Measurements from ENCODE around the gene OSER1. TPM values are rescaled to one million over a fixed set of nuclear protein-coding genes. Genes with fewer than 3 reads are reported as not detected.

OSER1 gene
- total RNA-seq, 1 experiment from 2014 or later, result 34.8 TPM

DNA sequence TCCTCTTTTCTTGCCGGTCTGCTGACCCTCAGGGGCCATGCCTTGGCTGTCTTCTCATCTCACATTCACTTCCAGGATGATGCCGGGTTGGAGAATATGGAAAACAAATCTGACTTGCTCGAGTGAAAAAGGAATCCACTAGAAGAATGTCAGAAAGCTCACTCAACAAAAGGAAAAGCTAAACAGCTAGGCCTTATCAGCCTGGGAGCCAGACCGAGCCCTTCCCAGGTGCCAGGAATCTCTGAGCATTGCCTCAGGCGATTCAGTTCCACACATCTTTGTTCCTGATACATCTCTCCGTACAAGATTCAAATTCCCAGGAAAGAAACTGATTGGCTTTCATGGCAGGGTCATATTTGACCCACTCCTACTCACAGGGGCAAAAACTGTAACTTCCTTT is 9.2 kb upstream of the OSER1 start:
- CTCF ChIA-PET, result no interaction called here

GRCh38 chr20:44219170-44219730 is 8.7 kb upstream of the OSER1 start:
- no peaks in the 10 kb centered on the region for H3K27me3 ChIP-seq (ENCODE audit: low read length)
- no peaks in the 10 kb centered on the region for H4K20me1 ChIP-seq (ENCODE audit: low read length)
- H3K79me2 ChIP-seq (ENCODE audit: low read length), result no peaks in the 10 kb centered on the region
- DNase-seq, result no peak
- no peak overlapping the region for H3K4me2 ChIP-seq (ENCODE audit: low read length)
- CTCF ChIA-PET, result interaction anchor here (1.2 kb wide), 1 partner anchor 92 kb away, joined by 15 read pairs; the partner anchor contains the start of gene FITM2
- POLR2A ChIA-PET (ENCODE audit: unreplicated experiment), result no interaction called here
- no peaks in the 10 kb centered on the region for H3F3A ChIP-seq (ENCODE audit: low read length, unreplicated experiment)
- H3K9ac ChIP-seq (ENCODE audit: low read length), result no peak overlapping the region
- H3K4me1 ChIP-seq (ENCODE audit: insufficient read depth, low read length), result peaks cover 7% of the 10 kb centered on the region; the same call in 1 of the 2 replicates
- no peak overlapping the region for H3K27ac ChIP-seq (ENCODE audit: low read length)
- no peak overlapping the region for H2AFZ ChIP-seq (ENCODE audit: low read length)
- intact Hi-C loops (cut with micrococcal nuclease), result loop anchor here (10.0 kb wide), 1 partner anchor 374 kb away; no protein-coding TSS in a partner anchor
- no peaks in the 10 kb centered on the region for H3K36me3 ChIP-seq (ENCODE audit: low read depth, low read length)
- TF ChIP-seq EZH2 (IDR thresholded peaks at IDR 0.05; ENCODE audit: low read length, unreplicated experiment) (no peak), EZH2phosphoT487 (IDR thresholded peaks at IDR 0.05; ENCODE audit: borderline replicate concordance, low read length) (no peak)
- TF ChIP-seq, protein P1, sequence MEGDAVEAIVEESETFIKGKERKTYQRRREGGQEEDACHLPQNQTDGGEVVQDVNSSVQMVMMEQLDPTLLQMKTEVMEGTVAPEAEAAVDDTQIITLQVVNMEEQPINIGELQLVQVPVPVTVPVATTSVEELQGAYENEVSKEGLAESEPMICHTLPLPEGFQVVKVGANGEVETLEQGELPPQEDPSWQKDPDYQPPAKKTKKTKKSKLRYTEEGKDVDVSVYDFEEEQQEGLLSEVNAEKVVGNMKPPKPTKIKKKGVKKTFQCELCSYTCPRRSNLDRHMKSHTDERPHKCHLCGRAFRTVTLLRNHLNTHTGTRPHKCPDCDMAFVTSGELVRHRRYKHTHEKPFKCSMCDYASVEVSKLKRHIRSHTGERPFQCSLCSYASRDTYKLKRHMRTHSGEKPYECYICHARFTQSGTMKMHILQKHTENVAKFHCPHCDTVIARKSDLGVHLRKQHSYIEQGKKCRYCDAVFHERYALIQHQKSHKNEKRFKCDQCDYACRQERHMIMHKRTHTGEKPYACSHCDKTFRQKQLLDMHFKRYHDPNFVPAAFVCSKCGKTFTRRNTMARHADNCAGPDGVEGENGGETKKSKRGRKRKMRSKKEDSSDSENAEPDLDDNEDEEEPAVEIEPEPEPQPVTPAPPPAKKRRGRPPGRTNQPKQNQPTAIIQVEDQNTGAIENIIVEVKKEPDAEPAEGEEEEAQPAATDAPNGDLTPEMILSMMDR (conservative IDR thresholded peaks at IDR 0.05; ENCODE audit: low read depth, low read length), result no peak
- H3K9me3 ChIP-seq (ENCODE audit: low read length), result no peaks in the 10 kb centered on the region
- H3K4me3 ChIP-seq (ENCODE audit: low read length), result no peak overlapping the region
- no peak for ATAC-seq
- H3K9me2 ChIP-seq (replicated peaks; ENCODE audit: low read length), result no peaks in the 10 kb centered on the region
- BruUV-seq (replicated peaks), result no TSS peak

More for the DNA sequence above, 9.2 kb upstream of the OSER1 start:
- Histone ChIP-seq H3K4me1 (ENCODE audit: insufficient read depth, low read length) (peaks cover 7% of the 10 kb centered on the region; the same call in 1 of the 2 replicates), H3K36me3 (ENCODE audit: low read depth, low read length) (no peaks in the 10 kb centered on the region), H3K4me2 (ENCODE audit: low read length) (no peak overlapping the region), H4K20me1 (ENCODE audit: low read length) (no peaks in the 10 kb centered on the region), H3F3A (ENCODE audit: low read length, unreplicated experiment) (no peaks in the 10 kb centered on the region), H3K9me3 (ENCODE audit: low read length) (no peaks in the 10 kb centered on the region), H3K9me2 (replicated peaks; ENCODE audit: low read length) (no peaks in the 10 kb centered on the region), H3K79me2 (ENCODE audit: low read length) (no peaks in the 10 kb centered on the region), H3K27me3 (ENCODE audit: low read length) (no peaks in the 10 kb centered on the region), H3K27ac (ENCODE audit: low read length) (no peak overlapping the region), H3K4me3 (ENCODE audit: low read length) (no peak overlapping the region), H2AFZ (ENCODE audit: low read length) (no peak overlapping the region), H3K9ac (ENCODE audit: low read length) (no peak overlapping the region)
- POLR2A ChIA-PET (ENCODE audit: unreplicated experiment), result no interaction called here
- no TSS peak for BruUV-seq (replicated peaks)
- ATAC-seq (no peak), DNase-seq (no peak)
- intact Hi-C loops (cut with micrococcal nuclease), result loop anchor here (10.0 kb wide), 1 partner anchor 375 kb away; no protein-coding TSS in a partner anchor
- TF ChIP-seq EZH2phosphoT487 (IDR thresholded peaks at IDR 0.05; ENCODE audit: borderline replicate concordance, low read length) (no peak), EZH2 (IDR thresholded peaks at IDR 0.05; ENCODE audit: low read length, unreplicated experiment) (no peak)
- TF ChIP-seq, protein P1 (conservative IDR thresholded peaks at IDR 0.05; ENCODE audit: low read depth, low read length), result no peak

DNA sequence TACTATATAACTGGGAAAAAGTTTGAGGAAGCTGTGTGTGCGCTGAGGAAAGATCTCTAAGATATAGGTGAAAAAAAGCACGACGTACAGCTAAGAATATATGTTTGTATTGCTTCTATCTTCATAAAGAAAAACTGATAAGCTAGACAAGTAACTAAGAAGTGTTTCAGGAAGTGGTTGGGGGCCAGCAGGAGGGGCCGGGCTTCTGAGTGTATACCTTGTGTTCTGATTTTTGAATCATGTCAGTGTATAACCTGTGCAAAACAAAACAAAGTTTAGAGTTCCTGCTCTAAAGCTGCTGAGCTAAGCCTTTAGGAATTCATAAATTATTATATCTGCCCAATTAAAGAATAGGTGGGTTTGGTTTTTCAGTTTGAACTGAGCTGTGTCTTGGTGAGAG is 7.9 kb upstream of the OSER1 start:
- H3K79me2 ChIP-seq (ENCODE audit: low read length), result no peaks in the 10 kb centered on the region
- POLR2A ChIA-PET (ENCODE audit: unreplicated experiment), result interaction anchor here (0.8 kb wide), 1 partner anchor 60 kb away, joined by 6 read pairs; no protein-coding TSS in a partner anchor
- CTCF ChIA-PET, result interaction anchor here (0.8 to 1.2 kb wide), 3 partner anchors 93 to 170 kb away, joined by 3 to 15 read pairs (median 3); partner anchors contain the start of gene FITM2
- no peak overlapping the region for H3K4me3 ChIP-seq (ENCODE audit: low read length)
- no peaks in the 10 kb centered on the region for H4K20me1 ChIP-seq (ENCODE audit: low read length)
- H3K36me3 ChIP-seq (ENCODE audit: low read depth, low read length), result no peaks in the 10 kb centered on the region
- no peak overlapping the region for H3K4me2 ChIP-seq (ENCODE audit: low read length)
- intact Hi-C loops (cut with micrococcal nuclease), result loop anchor here (10.0 kb wide), 1 partner anchor 374 kb away; no protein-coding TSS in a partner anchor
- H3K27ac ChIP-seq (ENCODE audit: low read length), result no peak overlapping the region
- H2AFZ ChIP-seq (ENCODE audit: low read length), result no peak overlapping the region
- H3K9me2 ChIP-seq (replicated peaks; ENCODE audit: low read length), result no peaks in the 10 kb centered on the region
- no peak for TF ChIP-seq EZH2phosphoT487 (IDR thresholded peaks at IDR 0.05; ENCODE audit: borderline replicate concordance, low read length)
- no peak for TF ChIP-seq EZH2 (IDR thresholded peaks at IDR 0.05; ENCODE audit: low read length, unreplicated experiment)
- TF ChIP-seq, protein P1 (conservative IDR thresholded peaks at IDR 0.05; ENCODE audit: low read depth, low read length), result no peak
- H3K9ac ChIP-seq (ENCODE audit: low read length), result no peak overlapping the region
- ATAC-seq (no peak; the same call in 1 of the 2 replicates), DNase-seq (no peak)
- no peaks in the 10 kb centered on the region for H3F3A ChIP-seq (ENCODE audit: low read length, unreplicated experiment)
- no TSS peak for BruUV-seq (replicated peaks)
- peaks cover 7% of the 10 kb centered on the region; the same call in 1 of the 2 replicates for H3K4me1 ChIP-seq (ENCODE audit: insufficient read depth, low read length)
- H3K9me3 ChIP-seq (ENCODE audit: low read length), result no peaks in the 10 kb centered on the region
- H3K27me3 ChIP-seq (ENCODE audit: low read length), result no peaks in the 10 kb centered on the region
